ENCODE results near the gene SPAG16.

DNA sequence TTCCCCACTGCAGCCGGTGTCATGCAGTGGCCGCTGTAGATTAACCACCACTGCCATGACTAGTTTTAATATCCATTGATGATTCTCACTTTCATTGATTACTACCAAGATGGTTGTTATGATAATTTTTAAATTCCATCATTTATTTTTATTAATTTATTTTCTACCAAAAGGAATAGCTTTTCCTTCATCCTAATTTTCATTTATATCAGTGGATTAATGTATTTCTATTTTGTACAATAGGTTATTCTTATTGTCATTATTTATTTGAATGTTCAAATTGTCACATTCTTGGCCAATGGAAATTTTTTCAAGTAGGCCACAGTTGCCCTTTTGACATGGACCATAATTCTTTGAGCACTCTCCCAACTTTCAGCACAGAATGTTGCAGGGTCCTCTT lies 751.7 kb downstream of the SPAG16 start:
- TF ChIP-seq, protein P1, sequence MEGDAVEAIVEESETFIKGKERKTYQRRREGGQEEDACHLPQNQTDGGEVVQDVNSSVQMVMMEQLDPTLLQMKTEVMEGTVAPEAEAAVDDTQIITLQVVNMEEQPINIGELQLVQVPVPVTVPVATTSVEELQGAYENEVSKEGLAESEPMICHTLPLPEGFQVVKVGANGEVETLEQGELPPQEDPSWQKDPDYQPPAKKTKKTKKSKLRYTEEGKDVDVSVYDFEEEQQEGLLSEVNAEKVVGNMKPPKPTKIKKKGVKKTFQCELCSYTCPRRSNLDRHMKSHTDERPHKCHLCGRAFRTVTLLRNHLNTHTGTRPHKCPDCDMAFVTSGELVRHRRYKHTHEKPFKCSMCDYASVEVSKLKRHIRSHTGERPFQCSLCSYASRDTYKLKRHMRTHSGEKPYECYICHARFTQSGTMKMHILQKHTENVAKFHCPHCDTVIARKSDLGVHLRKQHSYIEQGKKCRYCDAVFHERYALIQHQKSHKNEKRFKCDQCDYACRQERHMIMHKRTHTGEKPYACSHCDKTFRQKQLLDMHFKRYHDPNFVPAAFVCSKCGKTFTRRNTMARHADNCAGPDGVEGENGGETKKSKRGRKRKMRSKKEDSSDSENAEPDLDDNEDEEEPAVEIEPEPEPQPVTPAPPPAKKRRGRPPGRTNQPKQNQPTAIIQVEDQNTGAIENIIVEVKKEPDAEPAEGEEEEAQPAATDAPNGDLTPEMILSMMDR (IDR thresholded peaks at IDR 0.05), result no peak
- no peak for TF ChIP-seq POLR2A (IDR thresholded peaks at IDR 0.05)
